Endothelial cell of umbilical vein (primary cell): Measurements from ENCODE around the gene SPG7. TPM values are rescaled to one million over a fixed set of nuclear protein-coding genes. Genes with fewer than 3 reads are reported as not detected.

Experiments
- BruUV-seq: library from RNA; stranded (reverse); fragments of 400-500 nt; replicated peaks from 2 replicates; lab custom pipeline; 2021; lab: Mats Ljungman, UMichigan
- CTCF ChIA-PET: fragments of 300-600, 350-600 bp; sonication (Branson Sonifier 250); formaldehyde crosslinking; loops from one replicate; lab custom pipeline; 2021; ENCODE audit warnings: antibody characterized with exemption, inconsistent platforms; lab: Charles Lee
- POLR2A ChIA-PET: fragments of 300-600, 350-600 bp; sonication (Branson Sonifier 250); formaldehyde crosslinking; loops from one replicate; lab custom pipeline; 2021; ENCODE audit warnings: antibody characterized with exemption, inconsistent platforms; lab: Charles Lee
- DNase-seq: peaks from one replicate; pipeline ENCODE4 v3.0.0-alpha.2; 2011; ENCODE audit warnings: low read depth, low spot score
- FAIRE-seq: peaks from 2 replicates; lab custom pipeline; 2011; peaks lifted over from hg19 to GRCh38; lab: Jason Lieb, UNC
- H2AFZ ChIP-seq: 2 replicates; pipeline ENCODE4 v1.6.0; 2012; ENCODE audit warnings: low read depth, low read length, control low read depth, inconsistent platforms
- H3K27ac ChIP-seq: 2 replicates; pipeline ENCODE4 v1.5.1; 2011; ENCODE audit warnings: low read depth, mild to moderate bottlenecking, control low read depth, low read length, moderate library complexity; ENCODE audit not compliant: insufficient read depth
- H3K27me3 ChIP-seq, 2 experiments: 2 replicates each; pipeline versions ENCODE4 v1.6.0 to v1.6.1; 2011; ENCODE audit warnings: low read length in 2 of 2, mixed read lengths in 1 of 2; ENCODE audit not compliant: control insufficient read depth in 2 of 2, insufficient read depth in 2 of 2
- H3K36me3 ChIP-seq, 2 experiments: 2 replicates in 1 of 2; 3 replicates in 1 of 2; pipeline ENCODE4 v1.5.1; 2011; ENCODE audit warnings: low read length in 2 of 2, mild to moderate bottlenecking in 1 of 2, moderate library complexity in 1 of 2; ENCODE audit not compliant: control insufficient read depth in 2 of 2, insufficient read depth in 2 of 2; ENCODE audit errors: extremely low read depth in 1 of 2
- H3K4me1 ChIP-seq: 3 replicates; pipeline ENCODE4 v1.5.1; 2011; ENCODE audit warnings: mild to moderate bottlenecking, low read length; ENCODE audit not compliant: control insufficient read depth, insufficient read depth; ENCODE audit errors: extremely low read depth
- H3K4me2 ChIP-seq: 2 replicates; pipeline ENCODE4 v1.6.1; 2011; ENCODE audit warnings: low read length, control low read depth, mixed read lengths; ENCODE audit not compliant: insufficient read depth
- H3K4me3 ChIP-seq, 3 experiments: fragments of 200-600 bp in 1 of 3; sonication (generic), shearing (Covaris generic) in 1 of 3; replicated peaks in 1 of 3; 2 replicates each; pipeline ENCODE4 v1.5.1; 2011 to 2016; ENCODE audit warnings: control low read depth in 3 of 3, low read length in 3 of 3, mild to moderate bottlenecking in 2 of 3, inconsistent platforms in 1 of 3, low read depth in 1 of 3, moderate library complexity in 1 of 3; ENCODE audit not compliant: insufficient read depth in 1 of 3
- H3K79me2 ChIP-seq: 2 replicates; pipeline ENCODE4 v1.6.0; 2012; ENCODE audit warnings: low read length, inconsistent platforms; ENCODE audit not compliant: control insufficient read depth, insufficient read depth
- H3K9ac ChIP-seq: replicated peaks from 2 replicates; pipeline ENCODE3; 2011; ENCODE audit warnings: low read length, control low read depth; ENCODE audit not compliant: insufficient read depth; ENCODE audit errors: extremely low read depth
- H3K9me1 ChIP-seq: replicated peaks from 3 replicates; pipeline ENCODE4 v1.6.0; 2011; ENCODE audit warnings: mild to moderate bottlenecking, low read length; ENCODE audit not compliant: control insufficient read depth, insufficient read depth; ENCODE audit errors: extremely low read depth
- H3K9me3 ChIP-seq: replicated peaks from 2 replicates; pipeline ENCODE4 v1.5.1; 2012; ENCODE audit warnings: low read length, inconsistent platforms; ENCODE audit not compliant: control insufficient read depth, insufficient read depth
- H4K20me1 ChIP-seq: replicated peaks from 2 replicates; pipeline ENCODE3; 2011; ENCODE audit warnings: mild to moderate bottlenecking, low read length; ENCODE audit not compliant: control insufficient read depth, insufficient read depth; ENCODE audit errors: extremely low read depth
- CTCF ChIP-seq, 2 donors: IDR thresholded peaks; 1 replicate in 1 of 2; 2 replicates in 1 of 2; pipeline ENCODE4 v1.5.1; 2011; ENCODE audit warnings: low read length in 2 of 2, mild to moderate bottlenecking in 2 of 2, moderate library complexity in 2 of 2, control low read depth in 1 of 2, inconsistent platforms in 1 of 2, low read depth in 1 of 2; ENCODE audit not compliant: insufficient read depth in 1 of 2; ENCODE audit errors: extremely low read depth in 1 of 2
- EZH2 ChIP-seq: IDR thresholded peaks from 2 replicates; pipeline ENCODE4 v1.6.1; 2012; ENCODE audit warnings: borderline replicate concordance, low read depth, mild to moderate bottlenecking, moderate library complexity, low read length, inconsistent platforms; ENCODE audit not compliant: severe bottlenecking
- FOS ChIP-seq: IDR thresholded peaks from 2 replicates; pipeline ENCODE4 v1.6.1; 2011; ENCODE audit warnings: mild to moderate bottlenecking, low read length, moderate library complexity, borderline replicate concordance; ENCODE audit not compliant: insufficient read depth
- GATA2 ChIP-seq: IDR thresholded peaks from 2 replicates; pipeline ENCODE4 v1.7.0; 2011; ENCODE audit warnings: low read depth, mild to moderate bottlenecking, moderate library complexity, mixed read lengths, low read length; ENCODE audit not compliant: insufficient read length, insufficient read depth
- JUN ChIP-seq: IDR thresholded peaks from 2 replicates; pipeline ENCODE4 v1.6.1; 2011; ENCODE audit warnings: borderline replicate concordance, low read depth; ENCODE audit not compliant: insufficient read length, insufficient read depth
- MAX ChIP-seq: IDR thresholded peaks from 2 replicates; pipeline ENCODE4 v1.6.1; 2011; ENCODE audit not compliant: insufficient read depth, insufficient read length
- MYC ChIP-seq: IDR thresholded peaks from one replicate; pipeline ENCODE4 v1.6.1; 2011; ENCODE audit warnings: mild to moderate bottlenecking, low read depth, low read length
- POLR2A ChIP-seq: IDR thresholded peaks from 2 replicates; pipeline ENCODE4 v1.6.1; 2012; ENCODE audit warnings: low read depth, mild to moderate bottlenecking, control low read depth, low read length
- POLR2AphosphoS5 ChIP-seq: IDR thresholded peaks from 2 replicates; pipeline ENCODE4 v1.6.1; 2012; ENCODE audit warnings: low read depth, mild to moderate bottlenecking, control low read depth, low read length, moderate library complexity; ENCODE audit not compliant: insufficient read depth
- dilution Hi-C: fragments of 300-500 bp; cut with MboI; formaldehyde crosslinking; loops from one replicate; pipeline ENCODE4 v1.15.0; 2019; ENCODE audit warnings: low sequenced_read_pairs; ENCODE audit not compliant: extremely low pct_ligation_motif_present
- intact Hi-C: fragments of 100-400 bp; cut with micrococcal nuclease; formaldehyde crosslinking; loops from one replicate; pipeline ENCODE4 v1.10.0; 2022
- polyA plus RNA-seq, 4 experiments: library from polyadenylated mRNA; depleted of rRNA in 3 of 4; stranded (reverse) in 3 of 4; unstranded in 1 of 4; fragments of >200 nt; gene quantifications; 2 replicates each; pipeline versions ENCODE4 v1.2.1 to v1.2.3, GENCODE V29; 2011 to 2012; ENCODE audit warnings: missing spikeins in 1 of 4
- total RNA-seq: library from RNA; stranded (reverse); gene quantifications from 2 replicates; pipeline ENCODE4 v1.2.3, GENCODE V29; 2021

Gene SPG7
- total and polyA plus RNA-seq, 2 donors (not counting 3 experiments of a cell fraction or from before 2014, with no cell fraction given): 90.2 to 146 TPM

GRCh38 chr16:89522287-89522686 is 14.1 kb downstream of the SPG7 start:
- DNase-seq: no peak
- H2AFZ ChIP-seq: no peak overlapping the region
- H3K4me2 ChIP-seq: no peak overlapping the region
- POLR2A ChIA-PET: no interaction called here
- dilution Hi-C loops: no loop called here
- FAIRE-seq: no peak
- peaks cover 9 to 40% of the 10 kb centered on the region in 2 experiments for H3K36me3 ChIP-seq
- H3K9me1 ChIP-seq: no peaks in the 10 kb centered on the region
- H3K79me2 ChIP-seq: peaks cover 49% of the 10 kb centered on the region
- H3K4me1 ChIP-seq: peaks cover 12% of the 10 kb centered on the region
- H3K9me3 ChIP-seq: no peaks in the 10 kb centered on the region
- TF ChIP-seq EZH2 (no peak), CTCF (IDR thresholded peaks at IDR 0.05; ENCODE audit: extremely low read depth in 1 of 2, insufficient read depth in 1 of 2, low read depth in 1 of 2, low read length in 2 of 2) (no peak), FOS (no peak), GATA2 (no peak), JUN (no peak), MYC (no peak), MAX (no peak), POLR2A (no peak), POLR2AphosphoS5 (no peak)
- H3K9ac ChIP-seq: no peak overlapping the region
- no peak overlapping the region for H3K4me3 ChIP-seq
- CTCF ChIA-PET: no interaction called here
- no peak overlapping the region for H3K27ac ChIP-seq
- no peaks in the 10 kb centered on the region for H3K27me3 ChIP-seq
- intact Hi-C loops: loop anchor here (5.0 kb wide), 1 partner anchor 35 kb away; no protein-coding TSS in a partner anchor
- H4K20me1 ChIP-seq: no peaks in the 10 kb centered on the region
- BruUV-seq: no TSS peak
